Measurements from ENCODE around the gene NKX1-1.
"Not testable (repeated sequence)": the region's sequence is repeated elsewhere in the genome, so short reads cannot be mapped to it uniquely, and the experiment has no call there.

NKX1-1 gene

GRCh38 chr4:1401409-1402020, 4.7 kb downstream of the NKX1-1 start:
- H3K27me3 Mint-ChIP-seq = peaks cover 10% of the 10 kb centered on the region
- no peak overlapping the region for H3K4me3 Mint-ChIP-seq
- no peaks in the 10 kb centered on the region for H3K9me3 Mint-ChIP-seq
- no peak overlapping the region for H3K27ac Mint-ChIP-seq
- H3K36me3 Mint-ChIP-seq = no peaks in the 10 kb centered on the region
- H3K4me1 Mint-ChIP-seq = peaks cover 4% of the 10 kb centered on the region

GRCh38 chr4:1400831-1401408, 5.3 kb downstream of the NKX1-1 start:
- H3K27ac Mint-ChIP-seq = no peak overlapping the region
- H3K27me3 Mint-ChIP-seq = peaks cover 10% of the 10 kb centered on the region

GRCh38 chr4:1400191-1400805, 5.9 kb downstream of the NKX1-1 start:
- Mint-ChIP-seq H3K27ac (no peak overlapping the region), H3K27me3 (peaks cover 9% of the 10 kb centered on the region), H3K36me3 (peaks cover 2% of the 10 kb centered on the region), H3K4me1 (peaks cover 2% of the 10 kb centered on the region), H3K9me3 (no peaks in the 10 kb centered on the region), H3K4me3 (no peak overlapping the region)

More at GRCh38 chr4:1400831-1401408, 5.3 kb downstream of the NKX1-1 start:
- H3K4me1 Mint-ChIP-seq = peaks cover 4% of the 10 kb centered on the region
- no peaks in the 10 kb centered on the region for H3K36me3 Mint-ChIP-seq
- H3K4me3 Mint-ChIP-seq = no peak overlapping the region
- H3K9me3 Mint-ChIP-seq = no peaks in the 10 kb centered on the region

- H3K4me3 Mint-ChIP-seq = no peak overlapping the region
- peaks cover 6% of the 10 kb centered on the region for H3K27me3 Mint-ChIP-seq
- no peaks in the 10 kb centered on the region for H3K4me1 Mint-ChIP-seq
- no peak overlapping the region for H3K27ac Mint-ChIP-seq
- H3K9me3 Mint-ChIP-seq = no peaks in the 10 kb centered on the region
- H3K36me3 Mint-ChIP-seq = peaks cover 2% of the 10 kb centered on the region
Observed at GRCh38 chr4:1399508-1400190, 6.6 kb downstream of the NKX1-1 start.

GRCh38 chr4:1398681-1399507, 7.3 kb downstream of the NKX1-1 start:
- peaks cover 2% of the 10 kb centered on the region for H3K36me3 Mint-ChIP-seq
- H3K27ac Mint-ChIP-seq = no peak overlapping the region
- no peaks in the 10 kb centered on the region for H3K9me3 Mint-ChIP-seq
- peaks cover 5% of the 10 kb centered on the region for H3K27me3 Mint-ChIP-seq
- no peaks in the 10 kb centered on the region for H3K4me1 Mint-ChIP-seq
- H3K4me3 Mint-ChIP-seq = no peak overlapping the region

- H3K36me3 Mint-ChIP-seq = peaks cover 2% of the 10 kb centered on the region
- no peaks in the 10 kb centered on the region for H3K4me1 Mint-ChIP-seq
- H3K4me3 Mint-ChIP-seq = no peak overlapping the region
- no peak overlapping the region for H3K27ac Mint-ChIP-seq
- peaks cover 2% of the 10 kb centered on the region for H3K27me3 Mint-ChIP-seq
- no peaks in the 10 kb centered on the region for H3K9me3 Mint-ChIP-seq
Observed at GRCh38 chr4:1396806-1397455, 9.3 kb downstream of the NKX1-1 start.

- Mint-ChIP-seq H3K4me1 (no peaks in the 10 kb centered on the region), H3K4me3 (no peak overlapping the region), H3K27me3 (no peaks in the 10 kb centered on the region), H3K9me3 (no peaks in the 10 kb centered on the region), H3K27ac (peak overlapping the region; percentile 46), H3K36me3 (peaks cover 2% of the 10 kb centered on the region)
Observed at GRCh38 chr4:1395941-1396805, 10.1 kb downstream of the NKX1-1 start.

GRCh38 chr4:1395389-1395820, 10.8 kb downstream of the NKX1-1 start:
- H3K27ac Mint-ChIP-seq = peak overlapping the region; percentile 59
- H3K4me3 Mint-ChIP-seq, H3K4me1 Mint-ChIP-seq, H3K9me3 Mint-ChIP-seq, H3K27me3 Mint-ChIP-seq, H3K36me3 Mint-ChIP-seq: not testable (repeated sequence)

- H3K4me3 Mint-ChIP-seq, H3K9me3 Mint-ChIP-seq, H3K27ac Mint-ChIP-seq, H3K4me1 Mint-ChIP-seq, H3K36me3 Mint-ChIP-seq, H3K27me3 Mint-ChIP-seq: not testable (repeated sequence)
Observed at GRCh38 chr4:1394554-1395388, 11.5 kb downstream of the NKX1-1 start.

GRCh38 chr4:1393866-1394265, 12.4 kb downstream of the NKX1-1 start:
- H3K4me1 Mint-ChIP-seq = no peaks in the 10 kb centered on the region
- H3K9me3 Mint-ChIP-seq = no peaks in the 10 kb centered on the region
- no peak overlapping the region for H3K27ac Mint-ChIP-seq
- H3K4me3 Mint-ChIP-seq = no peak overlapping the region
- H3K27me3 Mint-ChIP-seq = no peaks in the 10 kb centered on the region
- H3K36me3 Mint-ChIP-seq = peaks cover 11% of the 10 kb centered on the region

GRCh38 chr4:1393363-1393762, 12.9 kb downstream of the NKX1-1 start:
- not testable (repeated sequence) for H3K27ac Mint-ChIP-seq, H3K9me3 Mint-ChIP-seq, H3K4me3 Mint-ChIP-seq, H3K27me3 Mint-ChIP-seq, H3K4me1 Mint-ChIP-seq
- peaks cover 16% of the 10 kb centered on the region for H3K36me3 Mint-ChIP-seq

GRCh38 chr4:1385373-1386340, 20.6 kb downstream of the NKX1-1 start:
- Mint-ChIP-seq H3K9me3 (no peaks in the 10 kb centered on the region), H3K27me3 (no peaks in the 10 kb centered on the region), H3K36me3 (peaks cover 26% of the 10 kb centered on the region), H3K27ac (no peak overlapping the region), H3K4me1 (no peaks in the 10 kb centered on the region), H3K4me3 (no peak overlapping the region)
